Subcutaneous adipose tissue (tissue), 4 donors: Measurements from ENCODE around the gene DIRAS1. TPM values are rescaled to one million over a fixed set of nuclear protein-coding genes. Genes with fewer than 3 reads are reported as not detected.

Source experiments
- CTCF ChIP-seq: fragments of 450-650 bp; IDR thresholded peaks from one replicate; pipeline ENCODE4 v1.5.1; 2016; ENCODE audit warnings: low read depth, mild to moderate bottlenecking, control low read depth, antibody characterized with exemption, moderate library complexity
- total RNA-seq, 4 donors: library from RNA; depleted of rRNA; stranded (reverse); fragments of >200 nt; gene quantifications; one replicate each; pipeline ENCODE4 v1.1.0, GENCODE V29; 2016

Gene DIRAS1
- total RNA-seq, 4 donors from 2014 or later = 0.16 to 0.85 (median 0.44) TPM; not detected in 1

- TF ChIP-seq CTCF = no peak
Measured at GRCh38 chr19:2690856-2691255, 30.3 kb downstream of the DIRAS1 start.

- no peak for TF ChIP-seq CTCF
Measured at GRCh38 chr19:2686360-2686759, 34.8 kb downstream of the DIRAS1 start.

- no peak for TF ChIP-seq CTCF
Measured at GRCh38 chr19:2685204-2685704, 35.9 kb downstream of the DIRAS1 start.

GRCh38 chr19:2683430-2684003 is 37.7 kb downstream of the DIRAS1 start:
- TF ChIP-seq CTCF = no peak

- no peak for TF ChIP-seq CTCF
Measured at GRCh38 chr19:2680808-2681207, 40.4 kb downstream of the DIRAS1 start.

- no peak for TF ChIP-seq CTCF
Measured at GRCh38 chr19:2679439-2679838, 41.7 kb downstream of the DIRAS1 start.

GRCh38 chr19:2678044-2678671 is 43.0 kb downstream of the DIRAS1 start:
- TF ChIP-seq CTCF = no peak
